Left ventricle myocardium inferior (tissue), 1 donor: Measurements from ENCODE around the gene HMG20B. TPM values are rescaled to one million over a fixed set of nuclear protein-coding genes. Genes with fewer than 3 reads are reported as not detected.
"Not testable (repeated sequence)": the region's sequence is repeated elsewhere in the genome, so short reads cannot be mapped to it uniquely, and the experiment has no call there.

Source experiments
- DNase-seq: peaks from one replicate; pipeline ENCODE4 v3.0.0-alpha.2; 2020
- H3K27ac ChIP-seq: fragments of 200-600 bp; replicated peaks from 2 replicates; pipeline ENCODE4 v1.8.0; 2021
- H3K27me3 ChIP-seq: fragments of 200-600 bp; 2 replicates; pipeline ENCODE4 v1.8.0; 2021; ENCODE audit warnings: low read depth
- H3K36me3 ChIP-seq: fragments of 200-600 bp; 2 replicates; pipeline ENCODE4 v1.8.0; 2021
- H3K4me1 ChIP-seq: fragments of 200-600 bp; 2 replicates; pipeline ENCODE4 v1.8.0; 2021
- H3K4me3 ChIP-seq: fragments of 200-600 bp; 2 replicates; pipeline ENCODE4 v1.8.0; 2021; ENCODE audit warnings: mild to moderate bottlenecking, moderate library complexity
- H3K9me3 ChIP-seq: fragments of 200-600 bp; replicated peaks from 2 replicates; pipeline ENCODE4 v1.8.0; 2021
- intact Hi-C: fragments of 100-400 bp; cut with micrococcal nuclease; formaldehyde crosslinking; loops from one replicate; pipeline ENCODE4 v1.11.0; 2022
- total RNA-seq: library from RNA; stranded (reverse); fragmentation: NEBNext Ultra II Directional; extraction: Animal tissue kit (Norgen Biotek cat#: 25700); gene quantifications from one replicate; pipeline ENCODE4 v1.2.1, GENCODE V29; 2021
- TF ChIP-seq, protein P1 (sequence below): fragments of 200-600 bp; IDR thresholded peaks from 2 replicates; pipeline ENCODE4 v1.8.0; 2021; ENCODE audit warnings: antibody characterized with exemption, mild to moderate bottlenecking, borderline replicate concordance
- donor health status: DM: no; HTN: yes; CAD: no; lungs with severe emphysema.

Gene HMG20B
- total RNA-seq, 1 donor from 2014 or later = 34.8 TPM

DNA sequence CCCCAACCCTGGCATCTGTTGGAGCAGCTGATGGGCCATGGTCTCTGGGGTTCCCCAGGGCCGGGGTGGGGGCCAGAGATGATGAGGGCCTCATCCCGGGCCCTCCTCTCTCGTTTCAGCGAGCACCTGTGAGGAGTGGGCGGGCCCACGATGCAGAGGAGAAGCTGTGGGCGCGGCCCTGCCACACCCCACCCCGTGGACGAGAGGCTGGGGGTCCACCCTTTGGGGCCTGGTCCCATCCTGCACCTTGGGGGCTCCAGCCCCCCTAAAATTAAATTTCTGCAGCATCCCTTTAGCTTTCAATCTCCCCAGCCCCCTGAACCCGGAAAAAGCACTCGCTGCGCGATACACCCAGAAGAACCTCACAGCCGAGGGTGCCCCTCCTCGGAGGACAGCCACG lies 5.6 kb downstream of the HMG20B start:
- intact Hi-C loops = no loop called here
- peaks cover 2% of the 10 kb centered on the region for H3K36me3 ChIP-seq
- no peak overlapping the region for H3K4me3 ChIP-seq
- no peak for DNase-seq
- H3K27me3 ChIP-seq = peaks cover 2% of the 10 kb centered on the region
- TF ChIP-seq, protein P1, sequence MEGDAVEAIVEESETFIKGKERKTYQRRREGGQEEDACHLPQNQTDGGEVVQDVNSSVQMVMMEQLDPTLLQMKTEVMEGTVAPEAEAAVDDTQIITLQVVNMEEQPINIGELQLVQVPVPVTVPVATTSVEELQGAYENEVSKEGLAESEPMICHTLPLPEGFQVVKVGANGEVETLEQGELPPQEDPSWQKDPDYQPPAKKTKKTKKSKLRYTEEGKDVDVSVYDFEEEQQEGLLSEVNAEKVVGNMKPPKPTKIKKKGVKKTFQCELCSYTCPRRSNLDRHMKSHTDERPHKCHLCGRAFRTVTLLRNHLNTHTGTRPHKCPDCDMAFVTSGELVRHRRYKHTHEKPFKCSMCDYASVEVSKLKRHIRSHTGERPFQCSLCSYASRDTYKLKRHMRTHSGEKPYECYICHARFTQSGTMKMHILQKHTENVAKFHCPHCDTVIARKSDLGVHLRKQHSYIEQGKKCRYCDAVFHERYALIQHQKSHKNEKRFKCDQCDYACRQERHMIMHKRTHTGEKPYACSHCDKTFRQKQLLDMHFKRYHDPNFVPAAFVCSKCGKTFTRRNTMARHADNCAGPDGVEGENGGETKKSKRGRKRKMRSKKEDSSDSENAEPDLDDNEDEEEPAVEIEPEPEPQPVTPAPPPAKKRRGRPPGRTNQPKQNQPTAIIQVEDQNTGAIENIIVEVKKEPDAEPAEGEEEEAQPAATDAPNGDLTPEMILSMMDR = no peak
- peaks cover 21% of the 10 kb centered on the region for H3K4me1 ChIP-seq
- no peaks in the 10 kb centered on the region for H3K9me3 ChIP-seq
- H3K27ac ChIP-seq = no peak overlapping the region

DNA sequence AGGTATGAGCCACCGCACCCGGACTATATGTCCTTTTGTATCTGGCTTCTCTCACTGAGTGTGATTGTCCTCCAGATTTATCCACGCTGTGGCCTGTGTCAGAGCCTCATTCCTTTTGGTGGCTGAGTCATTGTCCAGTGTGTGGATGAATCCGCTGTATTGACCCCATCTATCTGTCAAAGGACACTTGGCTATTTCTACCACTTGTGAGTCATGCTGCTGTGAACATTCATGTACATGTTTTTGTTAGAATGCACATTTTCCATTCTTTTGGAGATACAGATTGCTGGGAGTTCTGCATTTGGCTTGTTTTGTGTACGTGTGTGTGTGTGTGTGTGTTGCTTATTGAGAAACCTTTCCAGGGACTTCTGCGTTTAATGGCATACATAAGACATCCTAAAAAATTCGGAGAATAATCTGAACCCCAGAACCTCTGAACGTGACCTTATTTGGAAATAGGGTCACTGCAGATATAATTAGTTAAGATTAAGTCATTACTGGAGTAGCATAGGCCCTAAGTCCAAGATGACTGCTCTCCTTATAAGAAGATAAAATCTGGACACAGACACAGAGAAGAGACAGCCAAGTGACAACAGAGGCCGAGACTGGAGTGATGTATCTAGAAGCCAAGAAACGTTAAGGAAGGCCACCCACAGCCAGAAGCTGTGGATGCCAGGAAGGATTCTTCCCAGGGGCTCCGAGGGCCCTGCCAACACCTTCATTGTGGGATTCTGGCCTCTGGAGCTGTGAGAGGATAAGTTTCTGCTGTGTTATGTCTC lies 7.6 kb downstream of the HMG20B start:
- TF ChIP-seq, protein P1 = no peak

DNA sequence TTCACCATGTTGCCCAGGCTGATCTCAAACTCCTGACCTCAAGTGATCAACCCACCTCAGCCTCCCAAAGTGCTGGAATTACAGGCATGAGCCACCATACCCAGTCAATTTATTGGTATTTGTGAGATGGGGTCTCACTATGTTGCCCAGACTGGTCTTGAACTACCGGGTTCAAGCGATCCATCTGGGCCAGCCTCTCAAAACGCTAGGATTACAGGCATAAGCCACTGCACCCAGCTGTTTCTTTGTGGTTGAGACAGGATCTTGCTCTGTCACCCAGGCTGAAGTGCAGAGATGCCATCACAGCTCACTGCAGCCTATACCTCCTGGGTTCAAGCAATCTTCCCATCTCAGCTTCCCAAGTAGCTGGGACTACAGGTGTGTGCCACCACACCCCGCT lies 9.0 kb downstream of the HMG20B start:
- H3K27ac ChIP-seq, intact Hi-C loops: not testable (repeated sequence)
- H3K4me1 ChIP-seq = peaks cover 18% of the 10 kb centered on the region

More for the DNA sequence above, 7.6 kb downstream of the HMG20B start:
- Histone ChIP-seq H3K27ac (no peak overlapping the region), H3K9me3 (no peaks in the 10 kb centered on the region), H3K4me3 (no peak overlapping the region), H3K27me3 (peaks cover 21% of the 10 kb centered on the region), H3K4me1 (peaks cover 20% of the 10 kb centered on the region), H3K36me3 (no peaks in the 10 kb centered on the region)
- intact Hi-C loops = no loop called here
- DNase-seq = no peak

DNA sequence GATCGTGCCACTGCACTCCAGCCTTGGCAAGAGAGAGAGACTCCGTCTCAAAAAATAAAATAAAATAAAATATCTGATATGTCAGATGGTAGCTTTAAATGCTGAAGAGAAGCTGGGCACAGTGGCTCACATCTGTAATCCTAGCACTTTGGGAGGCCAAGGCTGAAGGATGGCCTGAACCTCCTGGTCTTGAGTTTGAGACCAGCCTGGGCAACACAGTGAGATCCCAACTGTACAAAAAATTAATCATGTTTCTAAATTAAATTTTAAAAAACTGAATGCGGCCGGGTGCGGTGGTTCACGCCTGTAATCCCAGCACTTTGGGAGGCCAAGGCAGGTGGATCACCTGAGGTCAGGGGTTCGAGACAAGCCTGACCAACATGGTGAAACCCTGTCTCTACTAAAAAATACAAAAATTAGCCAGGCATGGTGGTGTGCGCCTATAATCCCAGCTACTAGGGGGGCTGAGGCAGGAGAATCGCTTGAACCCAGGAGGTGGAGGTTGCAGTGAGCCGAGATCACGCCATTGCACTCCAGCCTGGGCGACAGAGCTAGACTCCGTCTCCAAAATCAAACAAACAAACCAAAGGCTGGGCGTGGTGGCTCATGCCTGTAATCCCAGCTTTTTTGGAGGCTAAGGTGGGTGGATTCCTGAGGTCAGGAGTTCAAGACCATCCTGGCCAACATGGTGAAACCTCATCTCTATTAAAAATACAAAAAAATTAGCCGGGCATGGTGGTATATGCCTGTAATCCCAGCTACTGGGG lies 11.5 kb downstream of the HMG20B start:
- H3K4me3 ChIP-seq, DNase-seq, H3K9me3 ChIP-seq, H3K36me3 ChIP-seq, H3K27ac ChIP-seq, intact Hi-C loops: not testable (repeated sequence)
- Histone ChIP-seq H3K4me1 (peaks cover 19% of the 10 kb centered on the region), H3K27me3 (peaks cover 37% of the 10 kb centered on the region)

More for the DNA sequence above, 9.0 kb downstream of the HMG20B start:
- not testable (repeated sequence) for DNase-seq, H3K4me3 ChIP-seq, H3K36me3 ChIP-seq, H3K9me3 ChIP-seq
- H3K27me3 ChIP-seq = peaks cover 36% of the 10 kb centered on the region

DNA sequence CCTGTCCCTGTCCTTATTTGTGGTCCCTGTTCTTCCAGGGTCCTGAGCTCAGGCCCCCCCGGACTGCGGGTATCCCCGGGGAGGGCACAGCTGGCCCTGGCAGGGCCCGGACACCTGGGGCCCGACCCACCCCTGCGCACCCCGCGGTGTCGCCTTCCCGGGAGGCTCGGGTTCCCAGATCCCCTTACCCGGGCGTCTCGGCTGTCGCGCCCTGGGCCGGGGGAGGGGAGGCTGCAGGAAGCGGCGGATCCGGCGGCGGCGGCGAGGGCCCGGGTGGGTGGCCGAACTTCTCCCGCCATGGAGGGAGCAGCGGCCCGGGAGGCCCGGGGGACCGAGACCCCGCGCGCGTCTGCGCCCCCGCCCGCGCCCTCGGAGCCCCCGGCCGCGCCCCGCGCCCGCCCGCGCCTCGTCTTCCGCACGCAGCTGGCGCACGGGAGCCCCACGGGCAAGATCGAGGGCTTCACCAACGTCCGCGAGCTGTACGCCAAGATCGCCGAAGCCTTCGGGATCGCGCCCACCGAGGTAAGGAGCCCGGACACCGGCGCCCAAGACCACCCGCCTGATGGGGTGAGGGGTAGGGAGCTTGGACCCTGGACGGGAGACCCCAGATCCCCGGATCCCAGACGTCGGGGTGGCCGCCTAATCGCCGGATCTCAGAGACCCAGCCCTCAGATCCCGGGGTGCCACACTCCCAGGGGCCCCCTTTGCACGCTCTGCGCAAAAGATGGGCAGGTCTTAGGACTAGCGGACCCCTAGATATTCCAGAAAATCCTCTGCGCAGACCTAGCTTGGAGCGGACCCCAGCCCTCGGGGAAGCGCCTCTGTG lies 12.8 kb downstream of the HMG20B start, which contains the start of gene GIPC3:
Gene GIPC3 (plus strand): TSS at position 178 of the 826 bp plus-strand sequence. CDS start 120 bp downstream, at position 298.
- Histone ChIP-seq H3K4me1 (peaks cover 19% of the 10 kb centered on the region), H3K4me3 (peak within 1 kb of the TSS; percentile 61), H3K9me3 (no peaks in the 10 kb centered on the region), H3K36me3 (no peaks in the 10 kb centered on the region), H3K27ac (peak within 1 kb of the TSS; percentile 44), H3K27me3 (peaks cover 37% of the 10 kb centered on the region)
- no peak for DNase-seq
- TF ChIP-seq, protein P1 = no peak
- intact Hi-C loops = no loop called here

DNA sequence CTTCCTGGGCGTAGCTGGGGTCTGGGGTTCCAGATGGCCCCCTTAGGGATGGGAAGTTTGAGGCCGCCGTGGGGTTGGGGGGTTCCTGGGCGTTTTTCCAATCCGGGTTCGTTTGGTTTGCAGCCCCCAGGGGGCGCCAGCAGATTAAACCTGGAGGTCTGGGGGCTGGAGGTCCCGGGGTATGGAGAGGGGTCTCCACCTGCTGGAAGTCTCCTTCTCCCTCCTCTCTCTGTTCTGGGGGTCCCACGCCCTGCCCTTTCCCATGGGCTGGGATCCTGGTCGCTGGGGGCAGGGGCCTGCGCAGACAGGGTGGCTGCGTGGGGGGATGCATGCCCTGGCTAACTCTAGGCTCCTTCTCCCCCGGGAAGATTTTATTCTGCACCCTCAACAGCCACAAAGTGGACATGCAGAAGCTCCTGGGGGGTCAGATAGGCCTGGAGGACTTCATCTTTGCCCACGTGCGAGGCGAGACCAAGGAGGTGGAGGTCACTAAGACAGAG lies 13.4 kb downstream of the HMG20B start:
- peak overlapping the region; percentile 44 for H3K27ac ChIP-seq
- peaks cover 37% of the 10 kb centered on the region for H3K27me3 ChIP-seq
- H3K36me3 ChIP-seq = no peaks in the 10 kb centered on the region
- TF ChIP-seq, protein P1 = peak; percentile 65
- H3K9me3 ChIP-seq = no peaks in the 10 kb centered on the region
- H3K4me1 ChIP-seq = peaks cover 19% of the 10 kb centered on the region
- intact Hi-C loops = no loop called here
- no peak for DNase-seq
- H3K4me3 ChIP-seq = peak overlapping the region; percentile 61
